Left kidney (tissue), 2 donors: ENCODE measurements around the gene FAM163B. TPM values are rescaled to one million over a fixed set of nuclear protein-coding genes. Genes with fewer than 3 reads are reported as not detected.

Experiments used
- DNase-seq: peaks from one replicate; pipeline ENCODE4 v3.0.0-alpha.2; 2013
- polyA plus RNA-seq: library from polyadenylated mRNA; unstranded; fragments of 120-200 nt; gene quantifications from one replicate; pipeline ENCODE4 v1.2.1, GENCODE V29; 2013; ENCODE audit not compliant: insufficient read length

The FAM163B gene
- polyA plus RNA-seq, 1 donor: 0.12 TPM

DNA sequence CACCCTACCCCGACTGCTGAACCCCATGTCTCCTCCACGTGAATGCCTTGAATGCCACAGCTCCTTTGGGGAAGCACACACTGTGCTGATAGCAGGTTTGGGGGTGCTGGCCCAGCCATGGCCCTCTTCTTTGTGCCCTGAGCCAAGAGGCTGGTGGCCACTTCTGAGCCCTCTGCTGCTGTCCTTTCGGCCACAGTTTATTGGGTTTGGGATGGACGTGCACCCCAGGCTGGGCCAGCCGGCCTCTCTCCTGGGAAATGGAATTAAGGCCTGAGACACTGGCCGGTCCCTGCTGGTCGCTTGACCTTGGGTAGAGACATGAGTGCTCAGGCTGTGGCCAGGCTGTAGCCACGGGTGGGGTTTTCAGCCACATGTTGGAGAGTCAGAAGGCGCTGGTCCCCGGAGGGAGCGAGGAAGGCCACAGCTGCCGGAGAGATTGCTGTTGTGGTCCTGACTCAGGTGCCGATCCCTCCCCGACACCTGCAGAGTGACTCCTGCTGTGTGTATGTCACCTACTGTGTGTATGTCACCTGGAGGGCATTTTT is 26.6 kb downstream of the FAM163B start:
- no peak for DNase-seq

DNA sequence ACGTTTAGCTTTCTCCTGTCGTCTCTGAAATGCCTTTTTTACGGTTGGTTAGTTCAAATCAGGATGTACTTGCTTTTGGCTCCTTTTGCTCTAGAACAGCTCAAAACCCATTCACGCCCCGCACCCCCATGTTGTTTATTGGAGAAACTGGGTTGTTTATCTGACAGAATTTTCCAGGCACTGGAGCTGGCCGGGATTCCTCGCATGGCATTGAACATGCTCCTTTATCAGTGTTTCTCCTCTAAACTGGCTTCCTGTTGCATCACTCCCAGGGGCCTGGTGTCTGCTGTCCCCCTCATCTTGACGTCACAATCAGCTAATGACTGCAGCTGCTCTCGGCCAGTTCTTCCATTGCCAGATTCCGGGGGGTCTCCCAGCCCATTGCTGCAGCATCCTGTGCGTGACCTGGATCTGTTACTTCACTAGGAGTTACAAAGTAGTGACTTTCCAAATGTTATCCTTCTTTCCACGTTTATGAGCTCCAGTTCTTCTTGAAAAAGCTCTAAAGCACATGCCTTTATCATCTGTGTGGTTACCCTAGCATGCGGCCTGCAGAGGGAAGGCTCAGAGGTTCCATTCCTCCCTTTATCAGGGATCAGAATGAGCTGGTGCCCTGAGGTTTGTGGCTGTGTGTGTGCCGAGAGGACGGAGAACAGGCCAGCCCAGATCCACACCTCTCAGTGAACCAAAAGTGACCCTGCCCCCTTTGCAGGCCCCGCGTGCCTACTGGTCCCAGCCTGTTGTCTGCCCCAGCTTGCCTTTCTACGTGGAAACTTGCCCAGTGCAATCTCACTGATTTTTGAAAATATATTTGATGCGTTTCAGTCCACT is 27.5 kb downstream of the FAM163B start:
- no peak for DNase-seq

DNA sequence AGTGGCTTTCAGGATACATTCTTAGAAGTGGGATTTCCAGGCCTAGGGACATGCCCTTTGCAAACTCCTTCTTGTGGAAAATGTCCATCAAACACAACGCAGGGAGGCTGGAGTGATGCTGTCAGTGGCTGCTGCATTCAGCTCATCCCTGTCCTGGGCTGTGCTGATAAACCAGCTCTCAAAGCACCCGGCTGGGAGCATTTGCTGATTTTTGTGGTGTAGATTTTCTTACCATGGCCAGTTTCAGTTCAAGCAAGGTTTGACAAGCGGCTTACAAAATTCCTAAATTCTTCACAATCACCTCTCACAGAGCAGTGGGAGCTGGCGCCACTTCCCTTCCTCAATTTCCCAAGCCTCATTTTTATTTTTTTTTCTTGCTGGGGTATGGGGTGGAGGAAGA is 28.2 kb downstream of the FAM163B start:
- no peak for DNase-seq

DNA sequence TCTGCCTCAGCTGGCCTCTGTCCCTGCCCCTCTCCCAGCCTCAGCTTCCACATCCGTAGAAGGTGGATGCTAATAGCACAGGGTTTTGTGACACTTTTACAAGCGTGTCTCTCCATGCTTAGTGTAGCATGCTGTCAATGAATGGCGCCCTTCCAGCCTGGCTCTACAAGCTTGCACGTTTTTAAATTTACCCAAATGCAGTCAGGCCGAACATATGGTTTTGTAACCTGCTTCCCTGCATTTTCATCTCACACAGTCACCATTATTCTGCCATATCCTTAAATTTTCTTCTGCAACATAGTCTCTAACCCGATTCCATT is 28.8 kb downstream of the FAM163B start:
- no peak for DNase-seq

DNA sequence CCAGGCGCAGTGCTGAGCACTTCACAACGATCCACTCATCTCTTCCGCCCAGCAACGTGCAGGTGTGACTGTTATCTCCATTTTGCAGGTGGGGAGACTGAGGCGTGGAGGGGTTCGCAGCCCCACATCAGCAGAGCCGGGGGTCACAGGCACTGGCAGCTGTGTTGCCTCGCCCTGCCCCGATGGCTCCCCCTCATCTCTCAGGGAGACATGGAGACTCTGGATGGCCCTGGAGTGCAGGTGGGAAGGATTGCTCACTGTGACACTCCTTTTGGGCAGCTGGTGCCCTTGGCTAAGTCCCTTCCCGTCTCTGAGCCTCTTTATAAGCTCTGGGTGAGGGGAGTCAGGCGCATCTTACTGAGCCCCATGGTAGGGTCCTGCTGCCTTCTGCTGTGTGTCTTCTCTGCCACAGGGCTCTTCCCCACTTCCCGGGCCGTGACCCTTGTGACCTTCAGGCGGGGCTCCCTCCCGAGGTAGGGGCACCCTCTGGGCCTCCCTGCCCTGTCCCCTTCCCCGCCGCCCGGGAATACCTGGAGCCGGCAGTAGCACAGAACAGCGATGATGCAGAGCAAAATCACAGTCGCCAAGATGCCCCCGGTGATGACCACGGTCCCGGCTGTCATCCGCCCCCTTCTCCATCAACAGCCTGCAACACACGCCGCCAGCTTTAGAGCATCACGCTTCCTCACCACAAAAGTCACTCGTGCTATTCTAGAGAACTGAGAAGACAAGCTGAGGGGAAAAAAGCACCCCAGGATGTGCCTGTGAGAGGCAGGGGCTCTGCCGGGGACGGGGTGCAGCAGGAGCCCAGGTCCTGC is 29.4 kb downstream of the FAM163B start:
- no peak for DNase-seq

DNA sequence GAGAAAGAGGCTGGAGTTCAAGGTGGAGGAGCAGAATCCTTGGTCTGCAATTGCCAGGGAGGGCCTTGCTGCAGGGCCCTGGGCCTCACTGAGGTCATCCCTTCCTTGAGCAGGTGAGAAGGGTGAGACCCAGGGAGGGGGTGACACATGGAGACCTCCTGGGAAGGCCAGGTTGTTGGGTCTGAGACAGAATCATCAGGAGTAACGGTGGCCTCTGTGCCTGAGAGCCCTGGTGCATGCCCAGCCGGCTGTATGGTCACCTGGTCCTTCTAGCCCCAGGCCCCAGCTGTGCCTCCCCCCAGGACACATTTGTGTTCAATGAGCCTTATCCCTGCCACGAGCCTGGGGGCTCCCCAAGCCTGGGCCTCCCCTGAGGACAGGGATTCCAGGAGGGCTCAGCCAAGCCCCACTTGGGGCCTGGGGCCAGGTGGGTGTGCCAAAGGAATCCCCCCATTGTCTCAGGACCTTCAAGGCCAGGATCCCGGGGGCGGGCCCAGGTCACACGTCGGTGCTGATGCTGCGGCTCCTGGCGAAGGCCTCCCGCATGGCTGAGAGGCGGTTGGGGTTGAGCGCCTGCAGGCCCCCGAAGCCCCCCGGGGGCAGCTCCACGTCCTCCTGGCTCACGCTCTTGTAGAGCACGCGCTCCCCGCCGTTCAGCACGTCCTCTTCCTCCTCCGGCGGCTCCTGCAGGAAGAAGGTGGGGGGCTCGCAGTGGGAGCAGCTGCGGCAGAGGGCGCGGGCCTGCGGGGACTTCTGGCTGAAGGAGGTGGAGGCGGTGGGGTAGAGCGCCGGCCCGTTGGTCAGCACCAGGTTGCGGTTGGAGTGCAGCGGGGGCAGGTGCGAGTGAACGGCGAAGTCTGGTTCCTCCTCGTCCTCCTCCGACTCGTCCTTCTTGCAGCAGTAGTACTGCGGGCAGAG is 30.4 kb downstream of the FAM163B start:
- no peak for DNase-seq

DNA sequence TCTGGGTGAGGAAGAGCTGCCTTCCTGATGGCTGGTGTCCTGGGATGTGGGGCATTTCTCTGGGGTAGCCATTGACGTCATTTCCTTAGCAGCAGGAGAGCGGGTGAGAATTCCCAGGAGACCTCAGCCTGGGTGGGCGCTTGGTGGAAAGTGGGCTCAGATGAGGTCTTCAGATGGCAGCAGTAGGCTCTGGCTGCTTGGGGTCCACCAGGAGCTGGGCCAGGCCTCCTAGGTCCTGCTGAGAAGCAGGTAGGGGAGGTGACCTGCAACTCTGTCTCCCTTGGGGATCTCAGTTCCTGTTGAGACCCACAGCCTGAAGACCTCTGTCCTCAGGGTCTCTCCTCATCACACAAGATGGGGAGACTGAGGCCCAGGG is 31.5 kb downstream of the FAM163B start:
- DNase-seq: no peak

DNA sequence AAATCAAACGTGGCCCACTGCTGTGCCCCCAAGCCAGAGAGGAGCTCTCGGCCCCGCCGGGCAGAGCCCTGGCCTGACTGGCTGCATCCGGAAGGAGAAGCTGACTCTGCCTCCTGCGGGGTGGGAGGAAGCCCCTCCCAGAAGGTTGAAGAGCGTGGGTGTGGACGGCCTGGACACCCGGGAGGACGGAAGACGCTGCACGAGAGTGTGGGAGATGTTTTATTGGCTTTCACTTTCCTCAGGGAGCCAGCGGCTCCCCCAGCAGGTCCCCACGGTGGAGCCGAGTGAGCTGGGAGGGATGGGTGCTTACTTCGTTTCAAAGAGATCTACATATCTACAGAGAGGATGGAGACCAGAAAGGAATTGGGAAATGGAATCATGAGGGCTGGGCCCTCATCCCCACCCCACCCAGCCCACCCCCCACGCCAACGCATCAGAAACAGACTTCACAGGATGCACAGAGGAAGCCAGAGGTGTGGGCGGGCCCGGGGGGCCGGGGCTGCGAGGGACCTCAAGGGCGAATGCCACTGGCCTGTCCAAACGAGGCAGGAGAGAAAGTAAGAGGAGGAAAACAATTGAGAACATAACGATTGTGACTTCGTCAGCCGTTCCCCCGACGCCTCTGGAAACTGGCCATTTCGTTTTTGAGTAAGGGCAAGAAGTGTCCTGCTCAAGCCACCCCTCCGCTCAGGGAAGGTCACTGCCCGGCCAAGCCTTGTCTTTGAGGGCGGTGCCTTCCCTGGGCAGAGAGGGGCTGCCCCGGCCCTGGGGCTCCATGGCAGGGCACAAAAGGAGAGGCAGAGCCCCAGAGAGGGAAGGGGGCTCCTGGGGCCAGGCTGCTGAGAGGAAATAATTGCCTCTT is 32.1 kb downstream of the FAM163B start:
- no peak for DNase-seq

DNA sequence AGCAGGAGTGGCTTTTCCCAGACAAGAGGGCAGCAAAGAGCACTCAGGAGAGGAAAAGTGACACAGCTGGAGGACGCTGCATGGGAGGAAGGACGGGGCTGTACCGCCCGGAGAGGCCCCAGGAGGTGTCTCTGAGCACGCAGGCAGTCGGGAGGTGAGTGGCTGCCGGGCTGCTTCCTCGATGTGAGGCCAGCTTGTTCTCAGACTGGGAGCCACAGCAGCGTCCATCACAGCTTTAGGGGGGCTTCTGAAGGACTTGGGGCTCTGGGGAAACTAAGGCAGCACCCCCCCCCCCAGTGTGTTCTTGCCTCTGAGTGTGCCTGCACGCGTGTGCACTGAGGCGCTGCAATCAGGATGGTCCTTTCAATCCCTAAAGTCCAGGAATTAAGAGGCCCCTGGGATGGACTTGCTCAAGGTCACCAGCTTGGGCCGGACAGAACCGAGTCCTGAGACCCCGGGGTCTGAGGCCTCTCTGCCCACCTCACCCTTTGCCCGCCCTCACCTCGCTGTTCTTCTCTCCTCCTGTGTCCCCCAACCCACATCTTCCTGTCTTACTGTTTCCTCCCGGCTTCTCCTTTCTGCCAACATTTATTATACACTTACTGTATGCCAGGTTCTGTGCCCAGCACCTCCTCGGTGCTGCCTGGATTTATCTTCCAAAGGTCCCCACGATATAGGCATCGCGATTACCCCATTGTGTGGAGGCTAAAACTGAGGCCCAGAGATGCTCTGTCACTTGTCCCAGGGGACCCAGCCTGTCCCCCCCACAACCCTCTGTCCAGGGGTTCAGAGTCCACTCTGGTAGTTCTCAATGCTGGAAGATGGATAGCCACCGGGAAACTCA is 32.9 kb downstream of the FAM163B start:
- no peak for DNase-seq

DNA sequence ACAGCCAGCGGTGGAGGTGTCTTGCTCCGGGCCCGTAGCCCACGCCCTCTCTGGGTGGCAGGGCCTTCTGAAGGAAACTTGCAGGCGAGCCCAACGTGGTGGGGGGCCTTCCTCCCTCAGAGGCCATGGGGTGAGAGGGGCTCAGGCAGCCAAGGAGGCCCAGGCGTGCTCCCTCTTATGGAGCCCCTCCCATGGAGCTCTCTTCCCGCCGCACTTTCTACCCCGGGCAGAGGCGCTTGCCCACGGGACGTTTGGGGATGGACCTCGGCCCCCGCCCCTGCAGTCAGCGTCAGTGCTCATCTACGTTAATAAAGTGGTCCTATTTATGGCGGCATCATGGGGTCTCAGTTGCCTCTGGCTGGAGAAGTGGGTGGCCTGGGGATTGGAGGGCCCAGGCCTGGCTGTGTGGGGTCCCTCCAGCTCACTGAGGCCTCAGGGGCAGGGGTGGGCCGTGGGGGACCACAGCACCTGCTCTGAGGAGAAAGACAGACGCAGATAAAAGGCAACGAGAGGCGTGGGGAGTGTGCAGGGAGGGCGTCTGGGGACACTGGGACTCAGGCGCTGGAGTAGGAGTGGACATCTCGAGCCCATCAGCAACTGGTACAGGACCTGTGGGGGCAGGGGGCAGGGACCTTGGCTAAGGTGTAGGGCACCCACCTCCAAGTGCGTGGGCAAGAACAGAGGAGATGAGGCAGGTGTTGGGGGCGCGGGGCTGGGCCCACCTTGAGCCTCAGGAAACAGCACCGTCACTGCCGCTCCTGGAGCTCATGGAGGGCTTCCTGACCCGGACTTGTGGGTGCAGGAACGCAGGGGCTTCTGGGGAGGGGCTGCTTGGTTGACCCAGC is 33.8 kb downstream of the FAM163B start:
- no peak for DNase-seq

DNA sequence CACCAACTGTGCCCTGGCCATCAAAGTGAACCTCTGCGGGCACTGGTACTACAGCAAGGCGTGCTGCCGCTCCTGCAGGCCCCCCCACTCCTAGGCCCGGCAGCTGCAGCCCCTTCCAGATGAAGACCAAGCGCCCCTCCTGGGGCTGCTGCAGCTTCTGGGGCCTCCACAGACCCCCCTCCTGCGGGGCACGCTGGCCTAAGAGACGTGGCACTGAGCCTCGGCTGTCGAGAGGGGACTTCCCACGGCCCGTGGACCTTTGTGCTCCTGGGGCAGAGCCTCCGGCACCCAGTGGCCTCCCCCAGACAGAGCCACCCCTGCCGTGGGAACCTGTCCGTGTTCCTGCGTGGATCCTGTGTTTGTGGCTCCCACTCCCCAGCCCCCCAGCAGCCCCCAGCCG is 34.4 kb downstream of the FAM163B start:
- no peak for DNase-seq

DNA sequence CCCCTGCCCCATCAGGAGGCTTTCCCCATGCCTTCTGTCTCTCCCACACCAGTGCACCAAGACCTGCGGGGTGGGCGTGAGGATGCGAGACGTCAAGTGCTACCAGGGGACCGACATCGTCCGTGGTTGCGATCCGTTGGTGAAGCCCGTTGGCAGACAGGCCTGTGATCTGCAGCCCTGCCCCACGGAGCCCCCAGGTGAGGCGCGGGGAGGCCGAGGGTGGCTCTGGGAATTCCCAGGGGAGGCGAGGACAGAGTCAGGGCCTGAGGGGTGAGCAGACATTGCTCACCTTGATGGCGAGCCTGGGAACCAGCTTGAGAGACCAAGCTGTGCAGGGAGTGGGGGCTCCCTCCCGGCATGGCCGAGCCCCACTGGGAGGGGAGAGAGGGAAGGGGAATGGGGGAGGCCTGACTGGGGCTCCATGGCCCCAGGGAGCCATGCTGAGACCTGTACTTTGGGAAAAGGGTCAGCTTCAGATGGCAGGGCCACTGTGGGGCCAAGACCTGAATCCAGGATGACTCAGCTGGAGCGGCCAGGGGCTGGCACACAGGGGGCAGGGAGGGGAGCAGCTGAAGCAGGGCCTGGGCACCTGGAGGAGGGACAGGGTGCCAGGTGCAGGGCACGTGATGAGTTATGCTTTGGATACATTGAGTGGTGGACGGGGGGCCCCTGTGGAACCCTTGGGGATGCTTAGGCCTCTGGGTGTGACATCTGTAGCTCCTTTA is 35.2 kb downstream of the FAM163B start:
- DNase-seq: no peak

DNA sequence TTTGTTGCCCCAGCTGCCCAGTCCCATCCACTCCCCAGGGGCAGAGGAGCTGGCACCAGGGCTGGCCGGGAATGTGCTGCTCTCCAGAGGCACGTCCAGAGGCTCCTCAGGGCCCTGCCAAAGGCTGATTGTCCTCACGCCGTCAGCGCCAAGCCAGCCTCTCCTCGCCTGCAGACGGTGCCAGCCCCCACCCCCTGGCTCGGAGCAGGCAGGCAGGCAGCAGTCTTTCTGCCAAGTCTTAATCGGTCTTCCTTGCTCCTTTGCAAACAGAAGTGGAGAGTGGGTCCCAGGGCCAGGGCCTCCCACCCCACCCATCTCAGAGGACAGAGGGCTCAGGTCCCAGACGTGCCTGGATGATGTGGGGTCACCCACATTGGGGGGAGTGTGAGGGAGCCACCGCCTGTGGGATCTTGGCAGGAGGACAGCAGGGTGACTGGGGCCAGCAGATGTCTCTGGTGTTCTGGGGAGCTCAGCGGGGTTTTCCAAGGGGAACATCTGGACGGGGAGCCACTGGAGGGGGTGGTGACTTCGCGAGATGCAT is 36.3 kb downstream of the FAM163B start:
- no peak for DNase-seq

DNA sequence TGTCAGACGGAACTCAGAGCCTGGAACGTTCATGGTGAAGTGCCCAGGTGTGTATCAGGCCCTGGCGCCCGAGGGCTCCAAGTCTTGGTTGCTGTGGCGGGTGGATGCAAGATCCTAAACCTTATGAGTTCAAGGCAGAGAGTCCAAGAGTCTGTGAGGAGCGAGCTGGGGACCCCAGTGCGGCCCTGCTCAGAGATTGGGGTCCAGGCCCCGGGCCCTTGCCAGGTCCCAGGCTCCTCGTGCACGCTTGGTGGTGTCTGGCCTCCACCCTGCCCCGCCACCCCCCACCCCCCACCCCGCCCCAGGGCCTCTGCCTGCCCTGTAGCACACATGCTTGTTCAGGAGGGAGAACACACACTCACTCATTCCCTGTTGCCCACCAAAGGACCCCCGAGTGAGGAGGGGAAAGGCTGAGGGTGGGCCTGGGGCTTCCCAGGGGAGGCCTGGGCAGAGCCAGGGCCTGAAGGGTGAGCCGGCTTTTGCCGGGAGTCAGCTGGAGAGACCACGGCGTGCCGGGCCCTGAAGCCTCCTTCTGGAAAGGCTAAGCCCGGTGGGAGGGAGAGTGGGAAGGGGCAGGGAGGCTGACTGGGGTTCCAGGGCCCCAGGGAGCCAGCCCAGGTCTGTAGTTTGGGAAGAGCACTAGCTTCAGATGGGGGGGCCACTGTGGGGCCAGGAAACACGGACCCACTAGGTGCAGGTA is 37.1 kb downstream of the FAM163B start:
- no peak for DNase-seq

DNA sequence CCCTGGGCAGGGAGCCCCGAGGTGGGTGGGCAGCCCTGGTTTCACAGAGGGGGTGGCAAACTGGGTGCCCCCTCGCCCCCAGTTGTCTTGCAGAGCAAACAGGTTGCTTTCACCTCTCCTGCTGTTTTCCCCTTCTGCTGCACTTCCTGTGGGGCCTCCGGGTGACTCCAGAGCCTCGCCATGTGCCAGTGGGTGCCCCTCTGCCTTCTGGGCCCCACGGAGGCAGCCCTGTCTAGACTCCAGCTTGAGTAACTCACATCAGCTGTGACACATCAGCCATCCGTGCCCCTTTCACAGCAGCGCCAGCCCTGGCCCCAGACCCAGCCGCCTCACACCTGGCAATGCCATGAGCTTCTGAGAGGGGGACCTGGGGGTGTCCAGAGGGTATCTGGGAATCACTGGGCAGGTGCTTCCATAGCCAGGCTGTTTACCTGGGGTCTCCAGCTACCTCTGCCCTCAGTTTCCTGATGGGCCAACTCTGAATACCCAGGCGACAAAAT is 37.7 kb downstream of the FAM163B start:
- DNase-seq: no peak

DNA sequence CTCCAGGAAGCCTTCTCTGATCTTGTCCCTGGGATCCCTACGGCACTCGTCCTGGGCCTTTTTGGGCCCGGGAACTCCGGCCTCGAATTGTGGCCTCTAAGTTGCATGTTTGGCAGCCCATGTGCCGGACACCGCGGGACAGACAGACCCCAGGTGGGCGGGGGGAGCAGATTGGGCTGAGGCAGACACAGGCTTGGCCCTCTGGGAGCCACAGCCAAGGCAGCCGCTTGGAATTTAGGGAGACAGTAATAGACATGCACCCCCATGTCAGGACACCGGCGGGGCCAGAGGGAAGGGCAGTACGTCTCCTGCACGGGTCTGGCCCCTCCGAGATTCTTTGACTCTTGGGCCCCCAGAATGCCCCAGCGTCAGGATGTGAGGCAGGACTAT is 38.5 kb downstream of the FAM163B start:
- DNase-seq: no peak

DNA sequence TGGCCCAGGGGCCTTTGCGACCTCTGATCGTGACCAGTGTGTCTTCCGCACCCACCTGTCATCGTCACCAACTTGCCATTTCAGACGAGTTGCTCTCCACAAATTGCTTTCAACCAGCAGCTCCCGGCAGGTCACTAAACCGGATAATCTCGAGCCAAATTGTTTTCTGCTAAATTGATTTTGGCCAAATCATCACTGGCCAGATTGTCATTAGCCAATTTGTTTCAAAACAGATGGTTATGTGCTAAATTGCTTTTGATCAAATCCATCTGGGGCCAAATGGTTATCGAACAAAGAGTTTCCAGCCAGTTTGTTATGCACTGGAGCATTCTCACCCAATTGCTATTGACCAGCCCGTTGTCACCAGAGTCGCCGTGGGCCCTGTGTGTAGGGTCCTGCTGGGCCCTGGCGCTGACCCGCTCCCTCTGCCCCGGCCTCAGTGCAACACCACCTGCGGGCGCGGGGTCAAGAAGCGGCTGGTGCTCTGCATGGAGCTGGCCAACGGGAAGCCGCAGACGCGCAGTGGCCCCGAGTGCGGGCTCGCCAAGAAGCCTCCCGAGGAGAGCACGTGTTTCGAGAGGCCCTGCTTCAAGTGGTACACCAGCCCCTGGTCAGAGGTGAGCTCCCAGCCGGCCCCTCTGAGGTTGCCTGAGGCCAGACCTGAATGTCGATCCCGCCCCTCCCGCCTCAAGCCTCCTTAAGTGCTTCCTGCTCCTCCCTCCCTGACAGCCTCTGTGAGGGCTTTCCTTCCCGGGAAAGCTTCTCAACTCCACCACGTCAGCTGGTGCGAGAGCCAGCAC is 39.1 kb downstream of the FAM163B start:
- no peak for DNase-seq
